Natural killer cell (primary cell): ENCODE results near the gene ATRAID. TPM values are rescaled to one million over a fixed set of nuclear protein-coding genes. Genes with fewer than 3 reads are reported as not detected.

Experiments used
- ATAC-seq, 3 donors: fragments of 150-1000 bp in 2 of 3; fragments of 200-7000 bp in 1 of 3; cut with Tn5 transposase; 1 replicate in 1 of 3; 2 replicates in 2 of 3; pipeline ENCODE4 v1.10.0; 2021; ENCODE audit warnings: mild to moderate bottlenecking in 2 of 3, moderate library complexity in 2 of 3
- DNase-seq, 2 donors: peaks; one replicate each; pipeline versions ENCODE4 v3.0.0 to v3.0.0-alpha.2; 2013 to 2021; ENCODE audit warnings: mixed read lengths in 1 of 2
- H3K27ac ChIP-seq: one replicate; pipeline ENCODE4 v1.5.1; 2013; ENCODE audit warnings: mild to moderate bottlenecking, low read length
- H3K27me3 ChIP-seq: one replicate; pipeline ENCODE4 v1.6.1; 2013; ENCODE audit warnings: low read length; ENCODE audit not compliant: control insufficient read depth, insufficient read depth
- H3K36me3 ChIP-seq: one replicate; pipeline ENCODE4 v1.6.1; 2013; ENCODE audit warnings: low read length; ENCODE audit not compliant: control insufficient read depth, insufficient read depth
- H3K4me1 ChIP-seq: one replicate; pipeline ENCODE4 v1.6.1; 2013; ENCODE audit warnings: low read length; ENCODE audit not compliant: control insufficient read depth, insufficient read depth
- H3K4me3 ChIP-seq: one replicate; pipeline ENCODE4 v1.5.1; 2013; ENCODE audit warnings: low read length
- H3K9me3 ChIP-seq: one replicate; pipeline ENCODE4 v1.6.1; 2013; ENCODE audit warnings: low read length; ENCODE audit not compliant: control insufficient read depth, insufficient read depth
- H3K27ac Mint-ChIP-seq, 2 donors: one replicate each; pipeline ENCODE4 v1.8.0; 2022; ENCODE audit warnings: mild to moderate bottlenecking in 2 of 2, mixed read lengths in 2 of 2, moderate library complexity in 1 of 2
- H3K27me3 Mint-ChIP-seq, 2 donors: one replicate each; pipeline ENCODE4 v1.8.0; 2022; ENCODE audit warnings: low read depth in 2 of 2, mixed read lengths in 2 of 2
- H3K36me3 Mint-ChIP-seq: one replicate; pipeline ENCODE4 v1.8.0; 2022; ENCODE audit warnings: mixed read lengths
- H3K4me1 Mint-ChIP-seq, 2 donors: one replicate each; pipeline ENCODE4 v1.8.0; 2022; ENCODE audit warnings: mixed read lengths in 2 of 2
- H3K4me3 Mint-ChIP-seq: one replicate; pipeline ENCODE4 v1.8.0; 2022; ENCODE audit warnings: mild to moderate bottlenecking, moderate library complexity, mixed read lengths
- H3K9me3 Mint-ChIP-seq, 2 donors: one replicate each; pipeline ENCODE4 v1.8.0; 2022; ENCODE audit warnings: mixed read lengths in 2 of 2
- WGBS: methylation state at CpG from one replicate; pipeline ENCODE4 v1.1.7; 2013; ENCODE audit warnings: missing lambda C conversion rate; ENCODE audit not compliant: insufficient coverage; 5-methylcytosine and 5-hydroxymethylcytosine counted together
- intact Hi-C: fragments of 100-400 bp; cut with micrococcal nuclease; formaldehyde crosslinking; loops from one replicate; pipeline ENCODE4 v1.14.2; 2022
- total RNA-seq, 4 donors: library from RNA; stranded (reverse); fragments of 120-200 nt in 1 of 4; gene quantifications; one replicate each; pipeline versions ENCODE4 v1.2.3 to v1.2.4, GENCODE V29; 2013 to 2022
- TF ChIP-seq, protein P1 (sequence below): fragments of 200-600 bp; IDR thresholded peaks from one replicate; pipeline ENCODE4 v1.8.0; 2022; ENCODE audit warnings: antibody characterized with exemption

The ATRAID gene
- total RNA-seq, 3 donors from 2014 or later (not counting 1 experiment from before 2014, with no cell fraction given), result 65.5 to 76.6 (median 76.5) TPM

DNA sequence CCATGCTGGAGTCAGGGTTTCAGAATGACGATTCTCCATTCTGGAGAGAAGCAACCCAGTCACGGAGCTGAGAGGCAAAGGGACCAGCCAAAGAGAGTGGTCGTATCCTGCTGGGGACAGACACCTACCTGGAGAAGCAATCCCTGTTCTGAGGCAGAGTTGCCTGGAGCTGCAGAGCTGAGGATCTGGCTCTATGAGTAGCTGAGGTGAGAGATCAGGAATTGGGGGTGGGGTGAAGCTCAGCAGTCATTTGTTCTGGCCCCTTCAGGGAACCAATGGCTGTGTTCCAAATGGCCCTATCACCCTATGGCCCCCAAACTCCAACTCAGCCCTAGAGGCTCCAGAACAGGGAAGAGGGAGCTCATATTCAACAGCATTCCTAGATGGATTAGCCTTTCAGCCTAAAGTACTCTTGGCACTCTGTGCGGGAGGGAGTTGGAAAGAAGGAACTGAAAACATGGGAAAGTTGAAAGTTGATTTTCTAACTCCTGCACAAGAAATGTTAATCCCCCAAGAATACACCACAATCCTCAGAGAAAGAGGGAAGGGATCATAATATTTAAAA lies 3.3 kb upstream of the ATRAID start:
- H3K9me3 Mint-ChIP-seq, result no peaks in the 10 kb centered on the region
- Histone ChIP-seq H3K27me3 (no peaks in the 10 kb centered on the region), H3K36me3 (peaks cover 47% of the 10 kb centered on the region), H3K4me1 (peaks cover 14% of the 10 kb centered on the region), H3K27ac (no peak overlapping the region), H3K4me3 (no peak overlapping the region), H3K9me3 (no peaks in the 10 kb centered on the region)
- 94% methylated on average over 4 of the region's 4 CpGs for WGBS
- no peaks in the 10 kb centered on the region for H3K27me3 Mint-ChIP-seq
- H3K36me3 Mint-ChIP-seq, result peaks cover under 1% of the 10 kb centered on the region
- no peak for ATAC-seq
- intact Hi-C loops, result no loop called here
- no peak overlapping the region for H3K27ac Mint-ChIP-seq
- H3K4me3 Mint-ChIP-seq, result no peak overlapping the region
- peaks cover 18 to 26% of the 10 kb centered on the region in 2 donors for H3K4me1 Mint-ChIP-seq
- no peak for DNase-seq
- TF ChIP-seq, protein P1, sequence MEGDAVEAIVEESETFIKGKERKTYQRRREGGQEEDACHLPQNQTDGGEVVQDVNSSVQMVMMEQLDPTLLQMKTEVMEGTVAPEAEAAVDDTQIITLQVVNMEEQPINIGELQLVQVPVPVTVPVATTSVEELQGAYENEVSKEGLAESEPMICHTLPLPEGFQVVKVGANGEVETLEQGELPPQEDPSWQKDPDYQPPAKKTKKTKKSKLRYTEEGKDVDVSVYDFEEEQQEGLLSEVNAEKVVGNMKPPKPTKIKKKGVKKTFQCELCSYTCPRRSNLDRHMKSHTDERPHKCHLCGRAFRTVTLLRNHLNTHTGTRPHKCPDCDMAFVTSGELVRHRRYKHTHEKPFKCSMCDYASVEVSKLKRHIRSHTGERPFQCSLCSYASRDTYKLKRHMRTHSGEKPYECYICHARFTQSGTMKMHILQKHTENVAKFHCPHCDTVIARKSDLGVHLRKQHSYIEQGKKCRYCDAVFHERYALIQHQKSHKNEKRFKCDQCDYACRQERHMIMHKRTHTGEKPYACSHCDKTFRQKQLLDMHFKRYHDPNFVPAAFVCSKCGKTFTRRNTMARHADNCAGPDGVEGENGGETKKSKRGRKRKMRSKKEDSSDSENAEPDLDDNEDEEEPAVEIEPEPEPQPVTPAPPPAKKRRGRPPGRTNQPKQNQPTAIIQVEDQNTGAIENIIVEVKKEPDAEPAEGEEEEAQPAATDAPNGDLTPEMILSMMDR, result no peak

- TF ChIP-seq, protein P1, result no peak
- peaks cover 20 to 29% of the 10 kb centered on the region in 2 donors for H3K4me1 Mint-ChIP-seq
- Histone ChIP-seq H3K9me3 (no peaks in the 10 kb centered on the region), H3K36me3 (peaks cover 34% of the 10 kb centered on the region), H3K4me1 (peaks cover 14% of the 10 kb centered on the region), H3K27me3 (no peaks in the 10 kb centered on the region), H3K4me3 (no peak overlapping the region), H3K27ac (no peak overlapping the region)
- no peaks in the 10 kb centered on the region for H3K36me3 Mint-ChIP-seq
- no peak for ATAC-seq
- no peak for DNase-seq
- intact Hi-C loops, result loop anchor here (5.0 kb wide), 3 partner anchors 123 to 277 kb away; partner anchors contain the start of genes GTF3C2, IFT172 and KHK
- H3K27ac Mint-ChIP-seq, result peak overlapping the region; percentile 58 to 62
- H3K9me3 Mint-ChIP-seq, result no peaks in the 10 kb centered on the region
- 86% methylated on average over 6 of the region's 6 CpGs for WGBS
- peak overlapping the region; percentile 67 for H3K4me3 Mint-ChIP-seq
- H3K27me3 Mint-ChIP-seq, result no peaks in the 10 kb centered on the region
Measured at GRCh38 chr2:27209621-27210401, 2.0 kb upstream of the ATRAID start.

- ATAC-seq, result peak in 1 of 3 donors; percentile 0
- no peaks in the 10 kb centered on the region for H3K36me3 Mint-ChIP-seq
- peaks cover 31% of the 10 kb centered on the region for H3K36me3 ChIP-seq
Measured at GRCh38 chr2:27211241-27211942, 449 bp upstream of the ATRAID start.

More at GRCh38 chr2:27211241-27211942, 449 bp upstream of the ATRAID start:
- no peak for DNase-seq
- TF ChIP-seq, protein P1, result no peak
- H3K27me3 ChIP-seq, result no peaks in the 10 kb centered on the region
- Mint-ChIP-seq H3K4me3 (peak overlapping the region; percentile 100), H3K27ac (peak overlapping the region; percentile 99 to 100), H3K9me3 (no peaks in the 10 kb centered on the region), H3K4me1 (peaks cover 21 to 35% of the 10 kb centered on the region in 2 donors), H3K27me3 (no peaks in the 10 kb centered on the region)
- peak overlapping the region; percentile 81 for H3K4me3 ChIP-seq
- H3K4me1 ChIP-seq, result peaks cover 14% of the 10 kb centered on the region
- H3K9me3 ChIP-seq, result no peaks in the 10 kb centered on the region
- whole genome bisulfite sequencing, result 6% methylated on average over 48 of the region's 48 CpGs
- peak overlapping the region; percentile 97 for H3K27ac ChIP-seq
- intact Hi-C loops, result loop anchor here (5.0 kb wide), 3 partner anchors 124 to 276 kb away; partner anchors contain the start of genes GTF3C2, IFT172 and KHK
